ENCODE data around the gene GRID2.
"Not testable (repeated sequence)": the region's sequence is repeated elsewhere in the genome, so short reads cannot be mapped to it uniquely, and the experiment has no call there.

GRID2 gene

GRCh38 chr4:93201471-93202096, 897.8 kb downstream of the GRID2 start:
- no peak for DNase-seq (ENCODE audit: low spot score)

GRCh38 chr4:93203708-93204107, 899.9 kb downstream of the GRID2 start:
- no peak for DNase-seq (ENCODE audit: low spot score)

- no peak for DNase-seq (ENCODE audit: low spot score)
These were observed 908.5 kb downstream of the GRID2 start for GRCh38 chr4:93212250-93212649.

GRCh38 chr4:93216646-93217045, 912.9 kb downstream of the GRID2 start:
- no peak for DNase-seq (ENCODE audit: low spot score)

GRCh38 chr4:93217431-93217830, 913.7 kb downstream of the GRID2 start:
- DNase-seq (ENCODE audit: low spot score): no peak

GRCh38 chr4:93221771-93222170, 918.0 kb downstream of the GRID2 start:
- no peak for DNase-seq (ENCODE audit: low spot score)

GRCh38 chr4:93228021-93228420, 924.3 kb downstream of the GRID2 start:
- no peak for DNase-seq (ENCODE audit: low spot score)

GRCh38 chr4:93232883-93233282, 929.1 kb downstream of the GRID2 start:
- DNase-seq (ENCODE audit: low spot score): no peak

GRCh38 chr4:93237521-93237920, 933.8 kb downstream of the GRID2 start:
- no peak for DNase-seq (ENCODE audit: low spot score)

GRCh38 chr4:93243262-93243661, 939.5 kb downstream of the GRID2 start:
- no peak for DNase-seq (ENCODE audit: low spot score)

GRCh38 chr4:93261207-93261606, 957.4 kb downstream of the GRID2 start:
- DNase-seq (ENCODE audit: low spot score): no peak

GRCh38 chr4:93263166-93263565, 959.4 kb downstream of the GRID2 start:
- no peak for DNase-seq (ENCODE audit: low spot score)

- DNase-seq (ENCODE audit: low spot score): no peak
These were observed 964.0 kb downstream of the GRID2 start for GRCh38 chr4:93267747-93268146.

GRCh38 chr4:93285346-93285745, 981.6 kb downstream of the GRID2 start:
- no peak for DNase-seq (ENCODE audit: low spot score)

- no peak for DNase-seq (ENCODE audit: low spot score)
These were observed 985.5 kb downstream of the GRID2 start for GRCh38 chr4:93289241-93289640.

GRCh38 chr4:93289831-93290230, 986.1 kb downstream of the GRID2 start:
- DNase-seq (ENCODE audit: low spot score): no peak

- no peak for DNase-seq (ENCODE audit: low spot score)
These were observed 995.4 kb downstream of the GRID2 start for GRCh38 chr4:93299118-93299517.

GRCh38 chr4:93300780-93301555, 997.2 kb downstream of the GRID2 start:
- not testable (repeated sequence) for DNase-seq (ENCODE audit: low spot score)

GRCh38 chr4:93302310-93302709, 998.5 kb downstream of the GRID2 start:
- no peak for DNase-seq (ENCODE audit: low spot score)

- no peak for DNase-seq (ENCODE audit: low spot score)
These were observed 999.7 kb downstream of the GRID2 start for GRCh38 chr4:93303440-93303839.

- DNase-seq (ENCODE audit: low spot score): no peak
These were observed 1008.5 kb downstream of the GRID2 start for GRCh38 chr4:93312299-93312698.

- no peak for DNase-seq (ENCODE audit: low spot score)
These were observed 1009.4 kb downstream of the GRID2 start for GRCh38 chr4:93313197-93313596.

GRCh38 chr4:93317057-93317456, 1013.3 kb downstream of the GRID2 start:
- DNase-seq (ENCODE audit: low spot score): no peak

GRCh38 chr4:93317561-93317960, 1013.8 kb downstream of the GRID2 start:
- DNase-seq (ENCODE audit: low spot score): no peak
